H9 (cell line): Measurements from ENCODE around the gene SRSF4. TPM values are rescaled to one million over a fixed set of nuclear protein-coding genes. Genes with fewer than 3 reads are reported as not detected.

Source experiments
- DNase-seq: peaks from one replicate; pipeline ENCODE4 v3.0.0-alpha.2; 2017
- H2AFZ ChIP-seq: one replicate; pipeline ENCODE4 v1.6.1; 2013; ENCODE audit warnings: mild to moderate bottlenecking, low read length, control low read depth, moderate library complexity
- H2AK5ac ChIP-seq: 2 replicates; pipeline ENCODE4 v1.6.1; 2013; ENCODE audit warnings: low read length, control low read depth, mixed read lengths; ENCODE audit not compliant: insufficient read length
- H2BK120ac ChIP-seq: one replicate; pipeline ENCODE4 v1.6.1; 2013; ENCODE audit warnings: low read depth, mild to moderate bottlenecking, low read length, control low read depth, inconsistent platforms; ENCODE audit not compliant: poor library complexity, severe bottlenecking
- H2BK12ac ChIP-seq: 2 replicates; pipeline ENCODE4 v1.6.1; 2013; ENCODE audit warnings: low read length, control low read depth, mixed read lengths, low read depth; ENCODE audit not compliant: insufficient read length
- H2BK15ac ChIP-seq: 2 replicates; pipeline ENCODE4 v1.6.1; 2013; ENCODE audit warnings: low read depth, low read length, control low read depth
- H2BK20ac ChIP-seq: one replicate; pipeline ENCODE4 v1.6.1; 2013; ENCODE audit warnings: low read depth, mild to moderate bottlenecking, low read length, control low read depth, inconsistent platforms; ENCODE audit not compliant: poor library complexity, severe bottlenecking
- H2BK5ac ChIP-seq: 2 replicates; pipeline ENCODE4 v1.6.1; 2013; ENCODE audit warnings: low read length, control low read depth, mixed read lengths; ENCODE audit not compliant: insufficient read length
- H3K14ac ChIP-seq: 2 replicates; pipeline ENCODE4 v1.6.1; 2013; ENCODE audit warnings: low read length, control low read depth; ENCODE audit not compliant: insufficient read depth
- H3K18ac ChIP-seq: 2 replicates; pipeline ENCODE4 v1.6.1; 2013; ENCODE audit warnings: low read depth, mild to moderate bottlenecking, mixed read lengths, low read length, control low read depth; ENCODE audit not compliant: insufficient read length
- H3K23ac ChIP-seq: 2 replicates; pipeline ENCODE4 v1.6.1; 2013; ENCODE audit warnings: low read length, control low read depth, mixed read lengths, low read depth; ENCODE audit not compliant: insufficient read length
- H3K23me2 ChIP-seq: 2 replicates; pipeline ENCODE4 v1.6.1; 2013; ENCODE audit warnings: low read depth, mild to moderate bottlenecking, mixed read lengths, low read length, control low read depth; ENCODE audit not compliant: insufficient read length, poor library complexity, severe bottlenecking
- H3K27ac ChIP-seq: 2 replicates; pipeline ENCODE4 v1.5.1; 2013; ENCODE audit warnings: low read length, control low read depth, mixed read lengths, low read depth; ENCODE audit not compliant: insufficient read length
- H3K27me3 ChIP-seq: 2 replicates; pipeline ENCODE4 v1.6.1; 2013; ENCODE audit warnings: low read length, control low read depth, inconsistent platforms; ENCODE audit not compliant: insufficient read depth
- H3K4ac ChIP-seq: 2 replicates; pipeline ENCODE4 v1.6.1; 2013; ENCODE audit warnings: low read depth, mild to moderate bottlenecking, control low read depth, inconsistent platforms, low read length, moderate library complexity
- H3K4me1 ChIP-seq: 2 replicates; pipeline ENCODE4 v1.6.1; 2013; ENCODE audit warnings: low read length, control low read depth, inconsistent platforms; ENCODE audit not compliant: insufficient read depth
- H3K4me2 ChIP-seq: 2 replicates; pipeline ENCODE4 v1.6.1; 2013; ENCODE audit warnings: low read length, control low read depth, mixed read lengths; ENCODE audit not compliant: insufficient read length, insufficient read depth
- H3K56ac ChIP-seq: 2 replicates; pipeline ENCODE4 v1.6.1; 2013; ENCODE audit warnings: low read depth, mild to moderate bottlenecking, mixed read lengths, low read length, control low read depth; ENCODE audit not compliant: insufficient read length
- H3K79me1 ChIP-seq: 2 replicates; pipeline ENCODE4 v1.6.1; 2013; ENCODE audit warnings: low read depth, mild to moderate bottlenecking, moderate library complexity, low read length, control low read depth, inconsistent platforms; ENCODE audit not compliant: insufficient read depth, poor library complexity, severe bottlenecking
- H3K79me2 ChIP-seq: 2 replicates; pipeline ENCODE4 v1.6.1; 2013; ENCODE audit warnings: low read length, control low read depth, inconsistent platforms; ENCODE audit not compliant: insufficient read depth
- H3K9ac ChIP-seq: 2 replicates; pipeline ENCODE4 v1.6.1; 2013; ENCODE audit warnings: low read length, control low read depth, mixed read lengths; ENCODE audit not compliant: insufficient read length; ENCODE audit errors: extremely low read depth
- H3K9me3 ChIP-seq: one replicate; pipeline ENCODE4 v1.6.1; 2013; ENCODE audit warnings: low read depth, low read length, inconsistent platforms; ENCODE audit not compliant: control insufficient read depth
- H3T11ph ChIP-seq: one replicate; pipeline ENCODE4 v1.6.1; 2013; ENCODE audit warnings: mild to moderate bottlenecking, low read length, control low read depth, inconsistent platforms
- H4K20me1 ChIP-seq: one replicate; pipeline ENCODE4 v1.6.1; 2013; ENCODE audit not compliant: control insufficient read depth, insufficient read length, insufficient read depth
- H4K5ac ChIP-seq: 2 replicates; pipeline ENCODE4 v1.6.1; 2013; ENCODE audit warnings: low read depth, mild to moderate bottlenecking, mixed read lengths, low read length, control low read depth; ENCODE audit not compliant: insufficient read length
- H4K8ac ChIP-seq: replicated peaks from 2 replicates; pipeline ENCODE4 v1.6.1; 2013; ENCODE audit warnings: low read length, control low read depth, mixed read lengths, low read depth; ENCODE audit not compliant: insufficient read length
- H4K91ac ChIP-seq: 2 replicates; pipeline ENCODE4 v1.6.1; 2013; ENCODE audit warnings: low read depth, mild to moderate bottlenecking, moderate library complexity, mixed read lengths, low read length, control low read depth; ENCODE audit not compliant: insufficient read length
- H3K27ac Mint-ChIP-seq, 3 experiments: 2 replicates in 2 of 3; 3 replicates in 1 of 3; pipeline ENCODE4 v1.8.0; 2020 to 2021; ENCODE audit warnings: mixed read lengths in 3 of 3, mild to moderate bottlenecking in 1 of 3, moderate library complexity in 1 of 3
- H3K27me3 Mint-ChIP-seq: 2 replicates; pipeline ENCODE4 v1.8.0; 2021; ENCODE audit warnings: low read depth, mild to moderate bottlenecking, moderate library complexity, mixed read lengths
- H3K36me3 Mint-ChIP-seq, 3 experiments: 2 replicates in 2 of 3; 3 replicates in 1 of 3; pipeline ENCODE4 v1.8.0; 2020 to 2021; ENCODE audit warnings: low read depth in 3 of 3, mixed read lengths in 3 of 3; ENCODE audit not compliant: insufficient read depth in 1 of 3
- H3K4me1 Mint-ChIP-seq, 2 experiments: 2 replicates each; pipeline ENCODE4 v1.8.0; 2020; ENCODE audit warnings: mixed read lengths in 2 of 2
- H3K4me3 Mint-ChIP-seq, 2 experiments: 2 replicates in 1 of 2; 3 replicates in 1 of 2; pipeline ENCODE4 v1.8.0; 2020 to 2021; ENCODE audit warnings: mild to moderate bottlenecking in 2 of 2, mixed read lengths in 2 of 2, moderate library complexity in 1 of 2
- H3K9me3 Mint-ChIP-seq, 2 experiments: 2 replicates in 1 of 2; 3 replicates in 1 of 2; pipeline ENCODE4 v1.8.0; 2020; ENCODE audit warnings: mild to moderate bottlenecking in 2 of 2, mixed read lengths in 2 of 2, moderate library complexity in 1 of 2
- CTCF ChIP-seq: fragments of 200-600 bp; sonication (generic); conservative IDR thresholded peaks from 3 replicates; pipeline ENCODE4 v1.8.0; 2021; ENCODE audit warnings: antibody characterized with exemption, mild to moderate bottlenecking
- WGBS: extraction: QIAGEN DNeasy Blood & Tissue Kit; methylation state at CpG from one replicate; pipeline ENCODE4 v1.1.7; 2013; ENCODE audit warnings: missing lambda C conversion rate, low lambda C conversion rate, mixed read lengths; ENCODE audit not compliant: insufficient read length; ENCODE audit errors: extremely low coverage; 5-methylcytosine and 5-hydroxymethylcytosine counted together
- total RNA-seq: library from RNA; stranded (reverse); gene quantifications from 2 replicates; pipeline ENCODE4 v1.2.1, GENCODE V29; 2021

SRSF4 gene
- total RNA-seq, 1 experiment from 2014 or later = 90.6 TPM

GRCh38 chr1:29211086-29212030 is 29.7 kb upstream of the SRSF4 start:
- no peak for TF ChIP-seq CTCF
- Histone ChIP-seq H3K56ac (no peak overlapping the region), H3K9me3 (no peaks in the 10 kb centered on the region)

More at GRCh38 chr1:29211086-29212030, 29.7 kb upstream of the SRSF4 start:
- H3K18ac ChIP-seq = no peak overlapping the region
- H2AFZ ChIP-seq = no peak overlapping the region
- no CpG with 5 or more reads among the region's 12 CpGs for WGBS
- no peaks in the 10 kb centered on the region for H3K79me2 ChIP-seq
- no peak overlapping the region for H2BK12ac ChIP-seq
- no peaks in the 10 kb centered on the region for H4K20me1 ChIP-seq
- Mint-ChIP-seq H3K27ac (peak overlapping the region in 2 of 3 experiments; percentile 37 to 62; a peak in 2 of 7 replicates), H3K4me3 (no peak overlapping the region), H3K27me3 (no peaks in the 10 kb centered on the region), H3K9me3 (no peaks in the 10 kb centered on the region; a peak in 1 of 5 replicates), H3K36me3 (peaks cover 15 to 51% (median 37%) of the 10 kb centered on the region in 3 experiments; a peak in 6 of 7 replicates), H3K4me1 (peaks cover 3 to 7% of the 10 kb centered on the region in 2 experiments; a peak in 1 of 4 replicates)
- H3K27ac ChIP-seq = no peak overlapping the region
- H3K4ac ChIP-seq = no peak overlapping the region
- no peaks in the 10 kb centered on the region for H3K79me1 ChIP-seq
- DNase-seq = no peak
- no peak overlapping the region for H3T11ph ChIP-seq
- H3K4me2 ChIP-seq = no peak overlapping the region
- H2AK5ac ChIP-seq = no peak overlapping the region
- H3K23ac ChIP-seq = no peak overlapping the region
- H2BK20ac ChIP-seq = no peak overlapping the region
- H3K14ac ChIP-seq = no peak overlapping the region
- no peak overlapping the region for H2BK15ac ChIP-seq
- no peak overlapping the region for H2BK5ac ChIP-seq
- H3K9ac ChIP-seq = no peak overlapping the region
- H3K27me3 ChIP-seq = no peaks in the 10 kb centered on the region
- H4K5ac ChIP-seq = no peak overlapping the region
- H2BK120ac ChIP-seq = no peak overlapping the region
- no peaks in the 10 kb centered on the region for H3K4me1 ChIP-seq
- H4K91ac ChIP-seq = no peak overlapping the region
- no peak overlapping the region for H4K8ac ChIP-seq
- no peaks in the 10 kb centered on the region for H3K23me2 ChIP-seq
